ENCODE data around the gene ASAP3. TPM values are rescaled to one million over a fixed set of nuclear protein-coding genes. Genes with fewer than 3 reads are reported as not detected.

Gene ASAP3
- total and polyA plus RNA-seq, 2 experiments from 2014 or later, result 28.0 to 98.2 TPM

DNA sequence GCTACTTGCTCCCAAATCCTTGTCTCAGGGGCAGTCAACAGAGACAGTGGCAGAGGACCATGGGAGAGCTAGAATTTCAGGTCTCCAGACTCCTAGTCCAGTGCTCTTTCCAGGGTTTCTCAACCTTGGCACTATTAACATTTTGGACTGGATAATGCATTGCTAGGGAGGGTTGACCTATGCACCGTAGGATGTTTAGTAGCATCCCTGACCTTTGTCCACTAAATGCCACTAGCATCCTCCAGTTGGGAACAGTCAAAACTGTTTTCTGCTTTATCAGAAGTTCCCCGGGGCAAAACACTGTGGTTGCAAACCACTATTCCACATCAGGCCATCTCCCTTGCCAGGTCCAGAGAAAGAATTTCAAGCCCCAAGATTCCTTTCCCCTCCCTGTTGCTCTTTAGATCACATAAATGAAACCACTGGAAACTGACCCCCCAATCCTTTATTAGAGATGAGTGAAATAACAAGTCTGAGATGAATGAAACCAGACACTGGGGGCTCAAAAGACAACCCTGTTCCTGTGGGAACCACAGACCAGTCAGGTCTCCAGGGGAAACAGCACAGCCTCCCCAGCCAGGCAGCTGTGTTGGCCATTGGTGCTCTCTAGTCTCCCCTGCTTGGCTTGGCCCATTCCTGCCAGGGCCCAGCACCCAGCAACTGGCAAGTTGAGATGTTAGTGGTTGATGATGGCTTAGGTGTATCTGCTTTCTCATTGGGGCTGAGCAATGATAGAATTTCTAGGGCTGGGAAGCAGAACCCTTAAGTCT lies 55.7 kb downstream of the ASAP3 start:
- Mint-ChIP-seq H3K4me1 (peaks cover 8% of the 10 kb centered on the region), H3K4me3 (no peak overlapping the region)

More for the DNA sequence above, 55.7 kb downstream of the ASAP3 start:
- ATAC-seq (no peak), DNase-seq (ENCODE audit: low spot score) (no peak)
- Histone ChIP-seq H3K27me3 (ENCODE audit: insufficient read depth) (peaks cover 55% of the 10 kb centered on the region), H3K4me2 (no peak overlapping the region), H4K20me1 (replicated peaks; ENCODE audit: insufficient read depth) (peaks cover 5% of the 10 kb centered on the region), H2AFZ (no peak overlapping the region), H3F3A (replicated peaks; ENCODE audit: low read depth) (0 out of 2 replicates have a peak, but pooled peaks cover 2% of the 10 kb centered on the region), H3K36me3 (ENCODE audit: insufficient read depth) (no peaks in the 10 kb centered on the region), H3K4me1 (ENCODE audit: insufficient read depth) (peaks cover 4% of the 10 kb centered on the region; the same call in 1 of the 2 replicates), H3K79me2 (replicated peaks; ENCODE audit: insufficient read depth) (no peaks in the 10 kb centered on the region), H3K4me3 (no peak overlapping the region), H3K27ac (ENCODE audit: low read depth) (no peak overlapping the region), H3K9me2 (ENCODE audit: insufficient read depth) (no peaks in the 10 kb centered on the region)
- peaks cover 34% of the 10 kb centered on the region for H3K36me3 Mint-ChIP-seq (ENCODE audit: low read depth)
- TF ChIP-seq ZNF114 (CRISPR knock-in tag; IDR thresholded peaks at IDR 0.05) (no peak), EZH2phosphoT487 (IDR thresholded peaks at IDR 0.05; ENCODE audit: unreplicated experiment) (no peak), JUNB (IDR thresholded peaks at IDR 0.05; ENCODE audit: unreplicated experiment) (no peak), ZNF462 (CRISPR knock-in tag; IDR thresholded peaks at IDR 0.05) (no peak), STAT1 (IDR thresholded peaks at IDR 0.05; ENCODE audit: unreplicated experiment) (no peak), POLR2AphosphoS5 (IDR thresholded peaks at IDR 0.05; ENCODE audit: low read depth) (no peak), EZH2 (IDR thresholded peaks at IDR 0.05; ENCODE audit: low read depth, unreplicated experiment) (no peak), NANOG (IDR thresholded peaks at IDR 0.05; ENCODE audit: borderline replicate concordance) (no peak), ETS1 (IDR thresholded peaks at IDR 0.05) (no peak), REST (IDR thresholded peaks at IDR 0.05; ENCODE audit: unreplicated experiment) (no peak), ZNF331 (CRISPR knock-in tag; IDR thresholded peaks at IDR 0.05; ENCODE audit: low read depth) (no peak), CREB1 (CRISPR knock-in tag; IDR thresholded peaks at IDR 0.05; ENCODE audit: low read depth) (no peak)
- TF ChIP-seq, protein P1, sequence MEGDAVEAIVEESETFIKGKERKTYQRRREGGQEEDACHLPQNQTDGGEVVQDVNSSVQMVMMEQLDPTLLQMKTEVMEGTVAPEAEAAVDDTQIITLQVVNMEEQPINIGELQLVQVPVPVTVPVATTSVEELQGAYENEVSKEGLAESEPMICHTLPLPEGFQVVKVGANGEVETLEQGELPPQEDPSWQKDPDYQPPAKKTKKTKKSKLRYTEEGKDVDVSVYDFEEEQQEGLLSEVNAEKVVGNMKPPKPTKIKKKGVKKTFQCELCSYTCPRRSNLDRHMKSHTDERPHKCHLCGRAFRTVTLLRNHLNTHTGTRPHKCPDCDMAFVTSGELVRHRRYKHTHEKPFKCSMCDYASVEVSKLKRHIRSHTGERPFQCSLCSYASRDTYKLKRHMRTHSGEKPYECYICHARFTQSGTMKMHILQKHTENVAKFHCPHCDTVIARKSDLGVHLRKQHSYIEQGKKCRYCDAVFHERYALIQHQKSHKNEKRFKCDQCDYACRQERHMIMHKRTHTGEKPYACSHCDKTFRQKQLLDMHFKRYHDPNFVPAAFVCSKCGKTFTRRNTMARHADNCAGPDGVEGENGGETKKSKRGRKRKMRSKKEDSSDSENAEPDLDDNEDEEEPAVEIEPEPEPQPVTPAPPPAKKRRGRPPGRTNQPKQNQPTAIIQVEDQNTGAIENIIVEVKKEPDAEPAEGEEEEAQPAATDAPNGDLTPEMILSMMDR (conservative IDR thresholded peaks at IDR 0.05; ENCODE audit: low read depth in 2 of 2), result no peak
- no peaks in the 10 kb centered on the region for H3K9me3 Mint-ChIP-seq
- H3K27me3 Mint-ChIP-seq (ENCODE audit: insufficient read depth, low read depth, poor library complexity), result peaks cover 47% of the 10 kb centered on the region
- H3K27ac Mint-ChIP-seq, result no peak overlapping the region
